Prostate gland (tissue), 2 donors: ENCODE results near the gene PLEKHM2. TPM values are rescaled to one million over a fixed set of nuclear protein-coding genes. Genes with fewer than 3 reads are reported as not detected.

ENCODE experiments used
- DNase-seq: peaks from one replicate; pipeline ENCODE4 v3.0.0-alpha.2; 2019; ENCODE audit warnings: low spot score
- H3K27ac ChIP-seq, 2 donors: fragments of 200-600 bp; sonication (generic); 2 replicates each; pipeline ENCODE4 v1.5.1; 2017 to 2019
- H3K27me3 ChIP-seq: fragments of 200-600 bp; sonication (generic); replicated peaks from 2 replicates; pipeline ENCODE4 v1.5.1; 2019; ENCODE audit not compliant: insufficient read depth
- H3K36me3 ChIP-seq, 2 donors: fragments of 200-600 bp; sonication (generic); 1 replicate in 1 of 2; 2 replicates in 1 of 2; pipeline versions ENCODE4 v1.5.1 to v1.8.1; 2017 to 2019
- H3K4me1 ChIP-seq: fragments of 200-600 bp; sonication (generic); replicated peaks from 2 replicates; pipeline ENCODE4 v1.5.1; 2019
- H3K4me3 ChIP-seq, 2 donors: fragments of 200-600 bp; sonication (generic); 2 replicates each; pipeline ENCODE4 v1.5.1; 2017 to 2019
- H3K9me3 ChIP-seq: fragments of 200-600 bp; sonication (generic); 2 replicates; pipeline ENCODE4 v1.5.1; 2017
- CTCF ChIP-seq, 4 experiments: fragments of 200-600 bp in 2 of 4; fragments of 450-650 bp in 2 of 4; sonication (generic) in 2 of 4; IDR thresholded peaks; 1 replicate in 3 of 4; 2 replicates in 1 of 4; pipeline ENCODE4 v1.5.1; 2016 to 2019; ENCODE audit warnings: antibody characterized with exemption in 4 of 4, mild to moderate bottlenecking in 2 of 4, moderate library complexity in 2 of 4
- POLR2A ChIP-seq: fragments of 450-650 bp; IDR thresholded peaks from one replicate; pipeline ENCODE4 v1.6.1; 2016; ENCODE audit warnings: antibody characterized with exemption, mild to moderate bottlenecking
- POLR2AphosphoS5 ChIP-seq: sonication (generic); formaldehyde crosslinking; IDR thresholded peaks from one replicate; pipeline ENCODE4 v1.6.1; 2017; ENCODE audit warnings: antibody characterized with exemption
- WGBS: methylation state at CpG from one replicate; pipeline ENCODE4 v1.1.5; 2018; 5-methylcytosine and 5-hydroxymethylcytosine counted together
- intact Hi-C: fragments of 100-400 bp; cut with DNase I; formaldehyde crosslinking; loops from one replicate; pipeline ENCODE4 v1.14.2; 2022
- small RNA-seq, 2 donors: library from RNA; depleted of rRNA; stranded (forward); fragments of <200 nt; gene quantifications; one replicate each; pipeline ENCODE3, GENCODE V24; 2016
- total RNA-seq, 2 donors: library from RNA; depleted of rRNA; stranded (reverse); fragments of >200 nt; gene quantifications; one replicate each; pipeline ENCODE4 v1.1.0, GENCODE V29; 2016

Gene PLEKHM2
- total RNA-seq, 2 donors from 2014 or later: 29.0 to 60.4 TPM

DNA sequence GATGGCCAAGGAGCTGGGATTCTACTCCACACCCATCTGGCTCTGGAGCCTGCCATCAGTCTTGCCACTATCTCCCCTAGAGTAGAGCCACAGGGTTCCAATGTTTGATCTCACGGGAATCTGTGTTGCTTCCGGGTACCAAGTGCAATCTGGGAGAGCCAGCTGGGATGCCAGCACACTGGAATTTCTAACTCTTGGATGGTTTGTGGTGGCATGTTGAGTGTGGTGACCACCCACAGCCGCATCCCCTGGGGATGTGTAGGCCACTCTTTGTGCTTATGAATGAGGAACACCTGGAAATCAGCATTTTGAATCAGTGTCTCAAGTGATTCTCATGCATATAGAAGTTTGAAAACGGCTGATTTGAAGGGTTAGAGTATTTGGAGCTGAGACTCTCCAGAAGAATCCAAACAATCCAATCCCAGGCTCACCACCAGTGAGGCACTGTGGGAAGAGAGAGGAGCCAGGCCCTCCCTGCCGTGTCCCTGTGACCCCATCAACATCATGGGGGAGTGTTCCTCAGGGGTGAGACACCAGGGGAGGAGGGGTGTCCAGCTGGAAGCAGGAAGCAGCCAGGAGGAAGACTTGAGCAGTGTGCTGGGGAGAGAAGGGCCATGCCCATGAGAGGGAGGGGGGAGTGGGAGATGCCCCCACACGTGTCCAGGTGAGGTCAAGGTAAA lies 87.9 kb downstream of the PLEKHM2 start:
- H3K9me3 ChIP-seq: no peaks in the 10 kb centered on the region
- 80% methylated on average over 6 of the region's 6 CpGs for WGBS
- no peak overlapping the region for H3K4me3 ChIP-seq
- DNase-seq: no peak
- H3K27me3 ChIP-seq: no peaks in the 10 kb centered on the region
- H3K4me1 ChIP-seq: peaks cover 5% of the 10 kb centered on the region
- H3K36me3 ChIP-seq: peaks cover 0 to 9% of the 10 kb centered on the region in 2 donors
- TF ChIP-seq POLR2A (no peak), CTCF (IDR thresholded peaks at IDR 0.05) (no peak), POLR2AphosphoS5 (no peak)
- intact Hi-C loops: no loop called here
- no peak overlapping the region for H3K27ac ChIP-seq

DNA sequence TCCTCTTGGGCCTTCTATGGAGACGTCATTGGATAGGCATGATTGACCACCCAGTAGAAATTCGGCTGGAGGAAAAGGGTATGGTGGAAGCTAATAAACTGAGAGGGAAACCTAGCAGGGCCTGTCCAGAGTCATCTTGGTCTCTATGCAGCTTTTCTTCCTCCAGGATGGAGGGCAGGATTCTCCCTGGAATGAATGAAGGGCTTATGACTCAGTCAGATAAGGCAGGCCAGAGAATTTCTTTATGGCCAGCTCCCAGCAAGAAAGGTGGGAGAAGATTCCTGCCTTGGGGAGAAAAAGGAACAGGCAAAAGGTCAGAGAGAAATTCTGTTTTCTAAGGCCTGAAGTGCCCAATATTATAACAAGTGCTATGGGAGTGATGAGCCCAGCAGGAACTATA lies 91.6 kb downstream of the PLEKHM2 start:
- H3K27me3 ChIP-seq: no peaks in the 10 kb centered on the region
- 88% methylated on average over 2 of the region's 2 CpGs for whole genome bisulfite sequencing
- no peak for DNase-seq
- no peaks in the 10 kb centered on the region for H3K9me3 ChIP-seq
- intact Hi-C loops: no loop called here
- TF ChIP-seq POLR2AphosphoS5: no peak
- H3K4me1 ChIP-seq: no peaks in the 10 kb centered on the region
- no peak overlapping the region for H3K4me3 ChIP-seq
- H3K27ac ChIP-seq: no peak overlapping the region
- H3K36me3 ChIP-seq: no peaks in the 10 kb centered on the region

GRCh38 chr1:15777909-15778707 lies 94.0 kb downstream of the PLEKHM2 start:
- Histone ChIP-seq H3K4me1 (no peaks in the 10 kb centered on the region), H3K27ac (no peak overlapping the region), H3K4me3 (no peak overlapping the region), H3K27me3 (no peaks in the 10 kb centered on the region), H3K9me3 (no peaks in the 10 kb centered on the region), H3K36me3 (no peaks in the 10 kb centered on the region)
- intact Hi-C loops: no loop called here
- DNase-seq: no peak
- 89% methylated on average over 7 of the region's 7 CpGs for WGBS
- TF ChIP-seq CTCF (IDR thresholded peaks at IDR 0.05) (no peak), POLR2AphosphoS5 (no peak), POLR2A (no peak)

Small RNA genes lying within 50 kb of the gene (small RNA-seq; reads per million reads assigned to genes)
- 0 reads per million in 2 donors for gene AL121992.2

Other genes with a start within 250 kb of the PLEKHM2 start
- gene CTRC, start 245.9 kb upstream of the PLEKHM2 start, total RNA-seq: not detected
- 1 to 10 TPM in 1 of 2 donors, not detected in 1; 5.4 TPM for gene CELA2A, start 227.6 kb upstream of the PLEKHM2 start, total RNA-seq
- 1 to 10 TPM in 1 of 2 donors, not detected in 1; 1.1 TPM for gene CELA2B, start 208.2 kb upstream of the PLEKHM2 start, total RNA-seq
- 10 to 100 TPM; 22.2 to 46.1 TPM for gene CASP9, start 160.1 kb upstream of the PLEKHM2 start, total RNA-seq
- gene DNAJC16, start 157.5 kb upstream of the PLEKHM2 start, total RNA-seq: 10 to 100 TPM; 21.5 to 27.2 TPM
- gene AGMAT, start 99.3 kb upstream of the PLEKHM2 start, total RNA-seq: 1 to 10 TPM in 1 of 2 donors, under 1 TPM in 1; 0.96 to 1.9 TPM
- gene DDI2, start 66.9 kb upstream of the PLEKHM2 start, total RNA-seq: 10 to 100 TPM; 47.5 to 58.4 TPM
- 1 to 10 TPM; 1.1 to 1.4 TPM for gene SLC25A34, start 51.9 kb downstream of the PLEKHM2 start, total RNA-seq
- not detected for gene TMEM82, start 58.2 kb downstream of the PLEKHM2 start, total RNA-seq
- gene FBLIM1, start 74.5 kb downstream of the PLEKHM2 start, total RNA-seq: 100 to 1,000 TPM in 1 of 2 donors, 10 to 100 TPM in 1; 33.1 to 111 TPM
- 1 to 10 TPM; 1.6 to 2.4 TPM for gene UQCRHL, start 123.3 kb downstream of the PLEKHM2 start, total RNA-seq
- 10 to 100 TPM; 31.9 to 48.3 TPM for gene SPEN, start 163.4 kb downstream of the PLEKHM2 start, total RNA-seq